Middle frontal gyrus (tissue), 1 donor: ENCODE data around the gene HDAC10.

Source experiments
- DNase-seq: peaks from one replicate; pipeline ENCODE4 v3.0.0-alpha.2; 2015; ENCODE audit warnings: low spot score; ENCODE audit errors: extremely low spot score

HDAC10 gene

DNA sequence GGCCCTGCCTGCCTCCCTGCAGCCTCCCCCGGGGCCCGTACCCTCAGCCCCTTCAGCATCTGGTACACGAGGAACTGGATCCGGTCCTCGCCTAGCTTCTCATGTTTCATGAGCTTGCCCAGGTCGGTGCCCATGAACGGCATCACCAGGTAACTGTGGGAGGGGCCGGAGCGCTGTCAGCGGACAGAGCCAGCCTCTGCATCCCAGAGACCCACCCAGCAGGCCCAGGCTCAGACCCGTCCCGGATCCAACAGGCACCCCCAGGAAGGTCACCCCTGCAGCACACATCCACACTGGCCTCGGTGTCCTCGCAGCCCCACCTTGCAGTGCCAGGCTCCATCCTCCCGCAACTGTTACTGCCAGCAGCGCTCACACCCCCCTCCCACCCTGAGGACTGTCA, 6.0 kb upstream of the HDAC10 start:
- no peak for DNase-seq

DNA sequence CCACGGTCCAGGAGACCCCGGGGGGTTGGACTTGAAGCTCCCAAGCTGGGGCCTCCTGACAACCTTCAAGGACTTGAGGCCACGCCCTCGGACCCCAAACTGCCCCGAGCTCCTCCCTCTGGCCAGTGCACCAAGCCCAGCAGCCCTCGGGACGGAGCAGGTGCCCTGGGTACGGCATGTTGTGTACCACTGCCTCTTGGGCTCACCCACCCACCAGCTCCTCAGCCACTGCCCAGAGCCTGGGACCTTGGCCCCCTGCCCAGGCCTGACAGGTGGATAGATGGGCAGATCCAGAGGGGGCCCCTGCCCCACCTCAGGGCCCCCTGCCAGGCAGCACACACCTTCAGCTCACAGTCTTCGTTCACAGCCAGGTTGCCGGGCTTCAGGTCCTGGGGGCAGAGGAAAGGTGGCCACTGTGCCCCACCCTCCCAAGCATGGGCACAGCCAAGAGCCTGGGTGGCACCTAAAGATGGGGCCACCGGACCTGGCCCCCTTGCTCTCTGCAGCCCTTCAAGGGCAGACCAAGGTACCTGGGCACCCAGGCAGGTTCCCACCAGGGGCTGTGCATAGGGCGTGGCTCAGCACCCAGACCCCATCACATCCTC, 5.3 kb upstream of the HDAC10 start:
- DNase-seq: no peak

DNA sequence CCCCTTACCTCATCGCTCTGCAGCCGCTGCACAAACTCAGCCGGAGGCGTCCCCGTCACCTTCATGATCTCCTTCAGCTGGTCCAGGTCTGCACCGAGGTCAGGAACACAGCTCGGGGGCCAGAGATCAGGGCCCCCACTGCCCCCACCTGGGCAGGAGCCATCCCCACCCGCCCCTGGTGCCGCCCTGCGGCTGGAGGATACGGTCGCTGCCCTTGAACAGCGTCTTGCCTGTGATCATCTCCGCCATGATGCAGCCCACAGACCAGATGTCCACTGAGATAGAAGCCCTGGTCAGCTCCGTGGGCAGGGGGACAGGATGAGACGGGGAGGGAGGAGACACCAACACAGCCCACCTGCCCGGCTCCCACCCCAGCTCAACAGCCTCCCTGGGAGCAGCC, 4.5 kb upstream of the HDAC10 start:
- no peak for DNase-seq

DNA sequence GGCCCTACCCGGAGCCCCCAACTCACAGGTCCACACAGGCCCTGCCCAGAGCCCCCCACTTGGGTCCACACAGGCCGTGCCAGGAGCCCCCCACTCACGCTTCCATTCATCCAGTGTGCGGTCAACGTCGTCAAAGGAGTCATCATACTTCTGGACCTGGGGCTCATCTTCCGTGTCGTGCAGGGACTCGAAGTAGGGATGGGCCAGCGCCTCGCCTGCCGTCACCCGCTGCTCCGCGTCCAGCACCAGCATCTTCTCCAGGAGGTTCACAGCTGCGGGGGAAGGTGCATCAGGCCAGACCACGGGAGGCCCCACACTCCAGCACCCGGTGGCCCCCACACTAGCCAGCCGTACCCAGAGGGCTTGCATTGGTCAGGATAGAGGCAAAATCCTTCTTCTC, 4.0 kb upstream of the HDAC10 start:
- DNase-seq: no peak

DNA sequence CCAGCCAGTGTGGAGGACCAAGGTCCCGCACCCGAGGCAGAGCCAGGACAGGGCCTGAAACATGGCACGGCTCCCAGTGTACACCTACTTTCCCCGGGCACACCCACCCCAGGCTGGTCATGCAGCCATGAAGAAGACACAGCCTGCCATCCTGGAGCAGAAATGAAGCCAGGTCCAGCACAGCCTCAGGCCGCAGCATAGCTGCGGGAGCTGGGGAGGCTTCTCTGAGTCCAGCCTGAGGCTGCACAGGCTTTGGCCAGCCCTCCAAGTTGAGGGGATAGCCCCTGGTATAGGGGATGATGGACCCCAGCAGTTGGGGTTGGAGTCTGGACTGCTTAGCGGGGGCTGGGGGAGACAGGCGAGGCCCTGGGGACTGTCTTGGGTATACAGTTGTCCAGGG, 2.9 kb upstream of the HDAC10 start:
- no peak for DNase-seq

DNA sequence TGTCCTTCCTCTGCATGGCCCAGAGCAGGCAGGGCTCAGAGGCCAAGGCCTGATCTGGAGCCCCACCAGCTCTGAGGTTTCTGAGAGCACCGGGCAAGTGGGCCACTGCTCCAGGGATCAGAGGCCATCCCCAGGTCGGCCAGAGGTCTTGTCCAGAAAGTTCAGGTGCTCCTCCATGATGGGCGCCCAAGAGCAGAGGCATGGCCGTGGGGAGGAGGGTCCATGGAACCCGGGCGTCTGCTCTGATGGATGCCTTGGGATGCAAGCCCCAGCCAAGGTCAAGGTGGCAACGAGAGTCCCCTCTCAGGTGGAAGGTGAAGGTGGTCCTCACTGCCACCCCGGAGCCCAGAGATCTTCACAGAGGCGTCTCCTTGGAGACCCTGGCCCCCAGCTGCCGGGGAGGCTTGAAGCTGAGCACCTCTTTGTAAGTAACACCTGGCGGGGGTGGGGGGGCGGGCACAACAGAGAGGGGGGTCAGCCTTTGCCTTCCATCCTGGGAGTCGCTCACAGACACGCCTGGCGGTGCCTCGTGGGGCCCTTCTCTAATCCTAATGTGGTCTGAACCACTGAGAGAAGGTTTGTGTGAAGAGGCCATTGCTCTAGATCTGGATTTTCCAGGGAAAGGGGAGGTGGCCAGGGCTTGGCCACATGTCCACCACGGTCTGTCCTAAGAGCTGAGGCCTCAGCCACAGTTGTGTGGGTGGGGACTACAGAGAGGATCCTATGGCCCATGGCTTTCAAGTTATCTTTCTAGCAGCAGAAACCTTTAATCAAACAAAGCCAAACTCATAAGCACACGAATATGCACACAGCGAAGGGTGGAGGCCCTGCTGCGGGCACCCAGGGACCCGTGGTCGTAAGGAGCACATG, 2.2 kb upstream of the HDAC10 start:
- DNase-seq: no peak

DNA sequence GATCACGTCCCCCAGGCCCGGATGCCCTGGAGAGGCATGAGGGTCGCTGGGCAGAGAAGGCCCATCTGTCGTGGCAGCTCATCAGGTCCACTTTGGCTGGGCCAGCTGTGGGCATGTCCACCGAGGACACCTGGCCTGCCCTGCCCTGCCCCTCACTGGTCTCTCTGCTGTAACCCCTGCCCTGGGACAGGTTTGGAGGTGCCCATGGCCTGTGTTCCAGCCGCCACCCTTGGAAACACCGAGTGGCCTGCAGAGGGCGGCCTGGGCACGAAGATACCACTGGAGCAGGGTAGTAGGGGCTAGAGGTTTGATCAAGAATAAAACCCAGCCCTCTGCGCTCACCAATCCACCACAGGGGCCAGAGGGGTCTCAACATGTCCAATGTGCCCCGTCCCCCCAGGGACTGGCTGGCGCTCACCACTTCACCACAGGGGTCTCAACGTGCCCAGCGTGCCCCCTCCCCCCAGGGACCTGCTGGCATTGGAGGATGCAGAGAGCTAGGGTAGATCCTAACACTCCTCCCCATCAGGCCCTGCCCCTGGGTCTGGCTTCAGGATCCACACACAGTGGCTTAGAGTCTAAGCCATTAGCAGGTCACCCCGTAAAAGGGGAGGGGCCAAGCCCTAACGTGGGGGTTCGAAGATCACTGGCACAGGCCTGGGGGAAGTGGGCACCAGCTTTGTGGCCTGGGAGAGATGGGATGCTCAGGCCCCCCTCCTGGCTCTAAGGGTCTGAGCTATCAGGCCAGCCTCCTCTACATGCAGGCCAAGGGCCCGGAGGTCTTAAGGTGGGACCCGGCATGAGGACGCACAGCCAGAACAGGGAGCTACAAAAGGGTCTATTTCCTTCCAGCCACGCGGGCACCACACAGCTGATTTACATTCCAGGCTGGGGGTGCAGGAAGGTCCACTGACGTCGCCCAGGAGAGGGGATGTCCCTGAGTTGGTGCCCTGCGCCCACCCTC, 1.3 kb upstream of the HDAC10 start:
- no peak for DNase-seq

DNA sequence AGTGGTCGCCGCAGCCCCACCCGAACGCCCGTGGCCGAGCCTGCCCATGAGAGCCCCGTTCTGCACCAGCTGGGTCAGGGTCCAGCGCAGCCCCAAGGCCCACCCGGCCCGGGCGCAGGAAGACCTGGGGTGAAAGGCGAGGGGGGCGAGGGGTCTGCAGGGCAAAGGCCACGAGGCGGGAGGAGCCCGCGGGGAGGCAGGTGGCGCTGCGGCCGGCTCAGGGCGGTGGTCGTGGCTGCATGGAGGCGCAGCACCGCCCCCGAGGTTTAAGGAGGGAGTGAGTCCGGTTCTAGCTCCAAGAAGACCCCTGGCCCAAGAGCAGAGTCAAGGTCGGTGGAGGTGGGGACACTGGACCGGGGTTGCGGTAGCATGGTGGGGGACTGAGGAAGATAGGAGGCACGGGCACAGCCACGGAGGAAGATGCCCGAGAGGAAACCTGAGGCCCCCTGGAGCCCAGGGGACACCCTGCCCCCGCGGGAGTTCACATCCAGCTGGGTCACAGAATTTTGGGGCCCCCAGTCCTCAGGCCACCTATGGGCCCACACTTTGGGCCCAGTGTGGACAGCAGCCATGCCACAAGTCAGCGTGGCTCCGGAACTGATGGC, 514 bp upstream of the HDAC10 start:
- DNase-seq: no peak

DNA sequence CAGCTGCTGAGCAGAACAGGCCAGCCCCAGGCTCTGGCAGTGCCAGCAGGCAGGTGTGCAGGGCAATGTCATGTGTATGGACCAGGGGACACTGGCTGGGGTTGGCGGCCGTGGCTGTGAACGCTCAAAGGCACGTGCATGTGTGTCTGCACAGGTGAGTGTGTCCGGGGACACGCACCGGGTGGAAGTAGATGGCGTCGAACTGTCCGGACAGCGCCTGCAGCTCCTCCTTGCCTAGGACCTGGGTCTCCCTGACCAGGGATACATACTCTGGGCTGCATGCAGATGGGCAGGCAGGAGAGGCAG, 863 bp downstream of the HDAC10 start:
- no peak for DNase-seq

DNA sequence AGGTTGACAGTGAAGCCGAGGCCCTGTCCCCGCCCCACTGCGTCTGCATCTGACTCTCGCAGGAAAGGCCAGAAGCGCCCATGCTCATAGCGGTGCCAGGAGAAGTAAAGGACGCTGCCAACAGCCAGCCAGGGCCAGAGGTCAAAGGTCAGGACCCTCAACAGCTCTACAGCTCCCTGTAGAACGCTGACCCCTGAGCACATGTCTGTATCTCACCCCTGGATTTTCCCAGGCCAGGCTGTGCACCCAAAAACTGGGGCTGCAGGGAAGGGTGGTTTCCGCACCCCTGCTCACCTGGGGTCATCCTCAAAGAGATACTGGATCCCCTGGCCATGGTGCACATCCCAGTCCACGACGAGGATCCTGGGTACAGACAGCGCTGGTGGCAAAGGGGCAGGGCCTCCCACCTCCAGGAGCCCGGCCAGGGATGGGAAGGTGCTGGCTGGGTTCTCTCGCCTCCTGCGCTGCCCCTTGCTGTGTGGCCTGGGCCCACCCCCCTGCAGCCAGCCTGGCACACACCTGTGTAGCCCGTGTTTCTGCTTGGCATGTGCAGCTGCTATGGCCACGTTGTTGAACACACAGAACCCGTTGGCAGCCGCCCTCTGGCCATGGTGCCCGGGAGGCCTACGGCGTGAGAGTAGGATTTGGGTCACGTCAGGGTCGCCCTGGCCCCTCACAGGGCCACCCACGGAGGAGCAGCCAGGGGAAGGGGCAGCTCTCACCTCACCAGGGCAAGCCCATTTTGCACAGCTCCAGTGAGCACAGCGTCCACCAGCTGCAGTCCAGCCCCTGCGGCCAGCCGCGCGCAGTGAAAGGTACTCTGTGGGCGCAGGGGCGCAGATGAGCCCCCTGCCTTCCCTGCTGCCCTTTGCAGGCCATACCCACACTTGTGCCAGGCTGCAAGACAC, 1.5 kb downstream of the HDAC10 start:
- no peak for DNase-seq

DNA sequence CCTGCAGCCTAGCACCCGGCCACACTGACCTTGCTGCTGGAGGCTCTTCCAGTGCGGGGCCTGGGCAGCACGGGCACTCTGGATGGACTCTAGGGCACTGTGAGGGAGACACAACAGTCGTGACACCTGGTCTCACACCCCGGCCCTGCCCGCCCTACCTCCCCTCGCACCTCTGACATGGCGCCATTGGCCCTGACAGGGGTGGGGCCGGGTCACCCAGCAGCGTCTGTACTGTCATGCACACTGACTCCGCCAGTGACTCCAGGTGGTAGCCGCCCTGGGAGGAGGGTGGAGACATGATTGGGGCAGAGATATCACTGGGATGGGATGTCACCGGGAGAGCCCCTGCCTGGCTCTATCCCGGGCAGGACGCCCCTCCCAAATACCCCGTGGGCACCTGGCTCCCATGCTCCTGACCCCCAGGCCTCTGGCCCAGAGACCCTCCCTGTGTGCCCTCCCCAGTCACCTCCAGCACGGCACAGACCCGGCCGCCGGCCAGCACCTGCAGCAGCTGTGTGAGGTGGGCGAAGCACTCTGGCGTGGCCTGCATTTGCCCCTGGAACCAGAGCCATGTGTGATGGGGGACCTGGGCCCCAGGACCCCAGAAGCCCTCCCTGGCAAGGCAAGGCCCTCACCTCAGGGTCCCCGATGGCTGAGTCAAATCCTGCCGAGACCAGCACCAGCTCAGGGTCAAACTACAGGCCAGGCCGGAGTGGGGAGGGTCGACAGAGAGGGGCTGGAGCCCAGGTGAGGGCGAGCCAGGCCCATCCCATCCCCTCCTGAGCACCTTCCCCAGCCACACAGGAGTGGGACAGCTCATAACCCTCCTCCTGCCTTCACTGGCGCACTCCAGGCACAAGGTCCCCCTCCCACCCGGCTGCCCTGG, 2.6 kb downstream of the HDAC10 start:
- DNase-seq: no peak

DNA sequence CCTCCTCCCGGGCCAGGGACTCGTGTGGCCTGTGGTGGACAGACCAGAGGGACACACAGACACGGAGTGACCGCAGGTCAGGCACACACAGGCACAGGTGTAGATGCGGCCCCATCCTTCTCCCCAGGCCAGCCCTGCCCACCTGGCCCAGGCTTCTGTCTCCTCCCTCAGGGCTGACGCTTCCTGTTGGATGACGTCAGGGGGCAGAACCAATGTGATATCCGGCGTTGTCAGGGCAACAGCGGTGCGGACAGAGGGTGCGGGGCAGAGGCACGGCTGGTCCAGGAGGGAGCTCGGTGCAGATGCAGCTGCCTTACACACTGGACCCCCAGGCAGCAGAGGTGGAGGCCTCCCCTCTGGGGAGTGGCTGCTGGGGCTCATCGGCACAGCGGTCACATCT, 3.3 kb downstream of the HDAC10 start:
- DNase-seq: no peak

DNA sequence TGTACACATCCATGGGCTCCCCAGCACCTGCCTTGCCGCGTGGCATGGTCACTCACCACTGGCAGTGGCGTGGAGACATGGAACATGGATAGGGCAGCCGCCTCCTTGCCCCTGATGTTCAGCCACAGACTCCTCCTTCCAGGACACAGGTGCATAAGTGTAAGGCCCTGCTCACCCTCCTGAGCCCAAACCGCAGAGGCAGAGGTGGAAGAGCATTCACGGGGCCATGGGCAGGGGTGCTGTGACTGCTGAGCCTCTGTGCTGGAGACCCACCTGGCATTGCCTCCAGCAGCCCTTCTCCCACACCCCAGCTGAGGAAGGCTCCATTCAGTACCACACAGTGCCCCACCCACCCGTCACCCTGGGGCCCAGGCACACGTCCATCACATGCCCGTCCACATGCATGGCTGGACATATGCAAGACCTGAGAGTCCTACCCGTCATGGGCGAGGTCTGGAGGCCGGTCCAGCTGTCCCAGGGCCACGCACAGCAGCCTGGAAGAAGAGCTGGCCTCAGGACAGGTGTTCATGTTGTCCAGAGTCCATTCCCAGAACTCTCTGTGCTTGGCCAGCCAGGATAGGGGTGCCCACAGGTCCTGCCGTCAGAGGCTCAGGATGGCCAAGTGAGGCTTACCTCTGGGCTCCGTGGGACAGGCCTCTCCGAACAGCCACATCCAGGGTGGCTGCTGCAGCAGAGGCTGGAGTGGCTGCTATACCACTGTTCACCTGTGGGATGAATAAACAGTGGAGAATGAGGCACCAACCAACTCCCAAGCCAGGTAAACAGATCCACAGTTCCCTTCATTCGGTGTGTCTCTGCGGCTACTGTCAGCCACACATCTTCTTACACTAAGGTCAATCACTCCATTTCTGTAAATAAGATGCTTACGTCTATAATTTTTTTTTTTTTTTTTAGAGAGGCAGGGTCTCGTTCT, 4.6 kb downstream of the HDAC10 start:
- DNase-seq: no peak

DNA sequence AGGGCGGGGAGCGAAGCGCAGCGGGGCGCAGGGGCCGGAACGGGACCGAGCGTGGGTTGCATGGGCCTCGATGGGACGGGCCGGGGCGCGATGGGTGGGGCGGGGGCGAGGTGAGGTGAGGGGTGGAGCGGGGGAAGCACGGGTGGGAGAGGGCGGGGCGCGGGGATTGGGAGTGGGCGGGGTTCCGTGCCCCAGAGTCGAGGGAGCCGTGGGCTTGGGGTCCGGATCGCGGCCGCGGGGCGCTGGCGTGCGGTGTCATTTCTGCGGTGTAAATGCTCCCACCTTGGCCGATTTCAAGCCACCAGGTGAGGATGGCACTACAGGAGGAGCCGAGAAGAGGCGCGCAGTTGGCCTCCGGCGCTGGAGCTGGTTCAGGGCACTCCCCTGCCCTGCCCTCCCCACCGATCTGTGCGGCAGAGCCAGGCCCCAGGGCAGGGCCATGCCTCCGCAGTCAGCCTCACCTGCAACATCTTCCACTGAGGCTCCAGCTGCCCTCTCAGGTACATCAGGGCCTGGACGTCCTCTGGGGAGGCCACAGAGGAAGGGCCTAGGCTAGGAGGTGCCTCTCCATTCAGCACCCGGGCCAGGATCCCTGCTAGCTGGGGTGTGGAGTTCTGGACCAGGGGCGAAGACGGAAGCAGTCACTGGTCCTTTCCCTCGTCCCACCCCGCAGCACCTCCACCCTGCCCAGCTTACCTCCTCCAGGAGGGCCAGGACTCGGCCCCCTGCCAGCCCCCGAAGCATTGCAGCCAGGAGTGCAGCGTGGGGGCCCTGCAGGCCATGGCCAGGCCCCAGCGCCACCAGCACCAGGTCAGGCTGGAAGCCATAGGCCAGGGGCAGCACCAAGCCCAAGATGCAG, 5.6 kb downstream of the HDAC10 start:
- DNase-seq: no peak

DNA sequence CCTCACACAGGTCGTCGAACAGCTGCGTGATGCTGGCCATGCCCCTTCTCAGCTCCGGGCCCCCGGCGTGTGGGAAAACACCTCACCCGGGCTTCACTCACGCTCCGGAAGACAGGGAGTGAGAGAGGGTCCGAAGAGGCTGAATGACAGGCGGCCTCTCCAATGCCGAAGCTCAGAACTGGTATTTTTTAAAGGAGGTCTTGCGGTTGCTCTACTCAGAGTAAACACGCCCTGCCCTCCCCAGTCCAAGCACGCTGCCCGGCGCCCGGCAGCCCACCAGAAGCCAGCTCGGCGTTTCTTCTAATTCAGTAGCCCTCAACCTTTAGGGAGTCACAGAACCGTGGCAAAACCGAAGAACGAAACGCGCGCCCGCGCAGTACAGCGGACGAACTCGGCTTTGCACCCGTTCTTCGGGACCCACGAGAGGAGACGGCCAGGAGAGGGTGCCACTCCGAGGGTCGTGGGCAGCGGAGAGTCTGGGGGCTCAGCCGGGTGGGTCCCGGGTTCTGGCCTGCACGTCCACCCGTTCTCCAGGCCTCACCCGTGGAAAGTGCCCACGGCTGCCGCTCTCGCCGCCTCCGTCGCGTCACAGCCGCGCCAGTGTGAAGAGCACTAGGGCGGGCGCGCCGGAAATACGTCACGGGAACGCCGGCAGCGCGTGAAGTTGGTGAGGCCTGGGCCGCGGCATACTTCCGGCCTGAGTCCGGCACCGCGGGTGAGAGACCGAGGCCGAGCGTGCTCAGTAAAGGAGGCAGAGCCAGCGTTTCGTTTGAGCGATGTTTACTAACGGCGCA, 6.4 kb downstream of the HDAC10 start, which contains the start of gene TUBGCP6:
Gene TUBGCP6 (minus strand): TSS at position 604 of the 794 bp plus-strand sequence. CDS start 564 bp downstream, at position 40.
- peak; percentile 96 for DNase-seq

DNA sequence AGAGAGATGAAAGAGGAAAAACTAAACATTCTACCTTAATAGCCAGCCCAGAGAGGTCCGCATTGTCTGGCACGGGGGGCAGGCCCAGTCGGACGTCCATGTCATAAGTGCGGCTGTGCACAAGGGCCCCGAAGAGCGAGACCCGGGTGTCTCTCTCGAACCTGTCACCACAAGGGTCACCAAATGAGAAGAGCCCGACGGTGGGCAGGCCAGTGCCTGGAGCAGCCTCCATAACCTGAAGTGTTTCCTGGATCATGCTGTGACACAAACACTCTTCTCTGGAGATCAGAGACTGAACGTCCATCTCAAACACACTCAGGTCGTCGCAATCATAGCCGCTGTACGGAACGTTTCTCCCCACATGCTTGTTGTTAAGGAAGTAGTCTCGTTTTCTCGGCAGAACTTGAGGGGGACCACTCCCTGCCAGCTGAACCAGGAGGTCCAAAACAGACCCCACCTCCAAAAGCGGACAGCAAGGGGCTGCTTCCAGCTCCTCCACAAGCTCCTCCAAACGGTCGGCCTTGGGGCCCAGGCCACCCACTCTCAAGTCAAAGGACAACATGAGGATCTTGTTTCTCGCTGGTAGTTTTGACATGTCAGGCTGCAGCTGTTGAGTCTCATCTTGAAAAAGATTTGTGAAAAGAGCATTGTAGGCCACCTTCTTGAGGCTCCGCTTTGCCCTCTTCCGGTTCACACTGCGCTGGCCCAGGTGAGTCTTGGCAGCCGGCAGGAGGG, 7.2 kb downstream of the HDAC10 start:
- DNase-seq: no peak
